RWPE2 (cell line): ENCODE measurements around the gene P2RY4.
A peak's percentile ranks its signal among the peaks of the same experiment; 100 is the strongest.

Experiments used
- ATAC-seq: fragments of 200-7000 bp; cut with Tn5 transposase; 3 replicates; pipeline ENCODE4 v1.9.1; 2021; ENCODE audit warnings: low read depth
- DNase-seq: peaks from one replicate; pipeline ENCODE4 v3.0.0-alpha.2; 2020; ENCODE audit warnings: low spot score
- H3K27ac ChIP-seq: fragments of 450-650 bp; 2 replicates; pipeline ENCODE4 v1.5.1; 2017; ENCODE audit warnings: mild to moderate bottlenecking; ENCODE audit not compliant: poor library complexity, severe bottlenecking
- H3K27me3 ChIP-seq: fragments of 250-450 bp; sonication (Bioruptor Pico); 2 replicates; pipeline ENCODE4 v1.5.1; 2021; ENCODE audit warnings: mild to moderate bottlenecking, moderate library complexity; ENCODE audit not compliant: insufficient read depth, poor library complexity, severe bottlenecking
- H3K36me3 ChIP-seq: fragments of 250-450 bp; sonication (Bioruptor Pico); 2 replicates; pipeline ENCODE4 v1.5.1; 2020; ENCODE audit warnings: low read depth, mild to moderate bottlenecking, moderate library complexity
- H3K4me1 ChIP-seq: fragments of 250-450 bp; sonication (Bioruptor Pico); 2 replicates; pipeline ENCODE4 v1.5.1; 2021; ENCODE audit warnings: mild to moderate bottlenecking, moderate library complexity; ENCODE audit not compliant: insufficient read depth, poor library complexity, severe bottlenecking
- H3K4me3 ChIP-seq: fragments of 250-450 bp; sonication (Bioruptor Pico); 2 replicates; pipeline ENCODE4 v1.5.1; 2021; ENCODE audit warnings: mild to moderate bottlenecking, moderate library complexity; ENCODE audit not compliant: severe bottlenecking
- H3K9me3 ChIP-seq: fragments of 250-450 bp; sonication (Bioruptor Pico); 2 replicates; pipeline ENCODE4 v1.5.1; 2021; ENCODE audit warnings: mild to moderate bottlenecking, moderate library complexity; ENCODE audit not compliant: severe bottlenecking
- TF ChIP-seq, protein P1 (sequence below): fragments of 450-650 bp; IDR thresholded peaks from one replicate; pipeline ENCODE4 v1.5.1; 2017; ENCODE audit warnings: mild to moderate bottlenecking, moderate library complexity; ENCODE audit not compliant: poor library complexity, severe bottlenecking

The P2RY4 gene

DNA sequence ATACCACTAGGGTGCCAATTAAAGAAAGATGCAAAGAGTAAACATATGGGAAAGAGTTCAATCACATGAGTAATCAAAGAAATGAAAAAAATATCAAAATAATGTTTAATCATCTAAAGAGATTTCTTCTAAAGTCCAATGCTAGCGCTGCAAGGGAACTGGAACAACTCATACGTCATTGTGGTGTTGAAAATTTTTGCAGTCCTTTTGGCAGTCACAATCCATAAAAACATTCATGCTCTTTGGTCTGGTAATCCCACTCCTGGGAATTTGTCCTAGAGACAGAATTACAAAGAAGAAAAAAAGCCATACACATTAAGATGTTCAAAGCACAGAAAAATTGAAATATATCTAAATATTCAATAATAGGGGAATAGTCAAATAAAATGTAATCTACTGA lies 4.6 kb downstream of the P2RY4 start:
- Histone ChIP-seq H3K9me3 (no peaks in the 10 kb centered on the region), H3K4me3 (no peak overlapping the region), H3K27ac (no peak overlapping the region), H3K4me1 (peaks cover 29% of the 10 kb centered on the region), H3K27me3 (no peaks in the 10 kb centered on the region), H3K36me3 (no peaks in the 10 kb centered on the region)
- no peak for ATAC-seq
- no peak for DNase-seq
- TF ChIP-seq, protein P1, sequence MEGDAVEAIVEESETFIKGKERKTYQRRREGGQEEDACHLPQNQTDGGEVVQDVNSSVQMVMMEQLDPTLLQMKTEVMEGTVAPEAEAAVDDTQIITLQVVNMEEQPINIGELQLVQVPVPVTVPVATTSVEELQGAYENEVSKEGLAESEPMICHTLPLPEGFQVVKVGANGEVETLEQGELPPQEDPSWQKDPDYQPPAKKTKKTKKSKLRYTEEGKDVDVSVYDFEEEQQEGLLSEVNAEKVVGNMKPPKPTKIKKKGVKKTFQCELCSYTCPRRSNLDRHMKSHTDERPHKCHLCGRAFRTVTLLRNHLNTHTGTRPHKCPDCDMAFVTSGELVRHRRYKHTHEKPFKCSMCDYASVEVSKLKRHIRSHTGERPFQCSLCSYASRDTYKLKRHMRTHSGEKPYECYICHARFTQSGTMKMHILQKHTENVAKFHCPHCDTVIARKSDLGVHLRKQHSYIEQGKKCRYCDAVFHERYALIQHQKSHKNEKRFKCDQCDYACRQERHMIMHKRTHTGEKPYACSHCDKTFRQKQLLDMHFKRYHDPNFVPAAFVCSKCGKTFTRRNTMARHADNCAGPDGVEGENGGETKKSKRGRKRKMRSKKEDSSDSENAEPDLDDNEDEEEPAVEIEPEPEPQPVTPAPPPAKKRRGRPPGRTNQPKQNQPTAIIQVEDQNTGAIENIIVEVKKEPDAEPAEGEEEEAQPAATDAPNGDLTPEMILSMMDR = no peak

DNA sequence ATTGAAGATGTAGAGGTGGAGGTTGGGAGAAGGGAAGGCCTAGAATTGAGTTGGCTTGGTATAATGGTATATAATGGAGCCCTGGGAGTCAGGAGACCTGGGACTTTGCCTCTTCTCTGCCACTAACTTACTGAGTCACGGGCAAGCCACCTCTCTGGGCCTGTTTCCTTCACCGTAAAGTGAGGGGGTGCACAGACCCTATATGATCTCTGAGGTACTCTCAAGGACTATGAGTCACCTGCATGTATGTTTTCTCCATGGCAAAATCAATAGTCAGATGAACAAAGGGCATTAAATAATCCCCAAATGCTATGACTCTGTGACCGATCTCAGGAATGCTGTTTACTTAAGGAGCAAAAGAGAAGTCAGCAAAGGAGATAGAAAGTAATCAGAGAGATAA lies 5.1 kb downstream of the P2RY4 start:
- Histone ChIP-seq H3K9me3 (no peaks in the 10 kb centered on the region), H3K36me3 (no peaks in the 10 kb centered on the region), H3K4me3 (no peak overlapping the region), H3K27ac (peak overlapping the region; percentile 88), H3K27me3 (no peaks in the 10 kb centered on the region), H3K4me1 (peaks cover 29% of the 10 kb centered on the region)
- ATAC-seq (no peak), DNase-seq (no peak)
- TF ChIP-seq, protein P1 = no peak

DNA sequence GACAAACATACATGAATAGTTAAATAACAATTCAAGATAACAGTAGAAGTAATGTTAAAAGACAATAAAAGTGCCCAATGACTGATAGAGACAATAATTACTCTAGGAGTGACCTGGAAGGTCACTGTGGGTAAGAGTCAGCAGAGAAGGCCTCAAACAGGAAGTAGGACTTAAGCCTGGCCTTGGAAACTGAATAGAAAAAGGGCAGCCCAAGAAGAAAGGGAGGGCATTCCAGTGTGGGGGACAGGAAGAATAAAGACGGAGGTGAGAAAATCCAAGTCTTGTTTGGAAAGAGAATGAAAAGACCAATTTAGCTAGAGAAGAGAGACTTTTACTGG lies 6.0 kb downstream of the P2RY4 start:
- peak; percentile 71 for ATAC-seq
- no peaks in the 10 kb centered on the region for H3K27me3 ChIP-seq
- no peaks in the 10 kb centered on the region for H3K9me3 ChIP-seq
- no peak for DNase-seq
- H3K4me3 ChIP-seq = no peak overlapping the region
- H3K36me3 ChIP-seq = no peaks in the 10 kb centered on the region
- peak overlapping the region; percentile 88 for H3K27ac ChIP-seq
- peaks cover 29% of the 10 kb centered on the region for H3K4me1 ChIP-seq
- TF ChIP-seq, protein P1 = no peak

DNA sequence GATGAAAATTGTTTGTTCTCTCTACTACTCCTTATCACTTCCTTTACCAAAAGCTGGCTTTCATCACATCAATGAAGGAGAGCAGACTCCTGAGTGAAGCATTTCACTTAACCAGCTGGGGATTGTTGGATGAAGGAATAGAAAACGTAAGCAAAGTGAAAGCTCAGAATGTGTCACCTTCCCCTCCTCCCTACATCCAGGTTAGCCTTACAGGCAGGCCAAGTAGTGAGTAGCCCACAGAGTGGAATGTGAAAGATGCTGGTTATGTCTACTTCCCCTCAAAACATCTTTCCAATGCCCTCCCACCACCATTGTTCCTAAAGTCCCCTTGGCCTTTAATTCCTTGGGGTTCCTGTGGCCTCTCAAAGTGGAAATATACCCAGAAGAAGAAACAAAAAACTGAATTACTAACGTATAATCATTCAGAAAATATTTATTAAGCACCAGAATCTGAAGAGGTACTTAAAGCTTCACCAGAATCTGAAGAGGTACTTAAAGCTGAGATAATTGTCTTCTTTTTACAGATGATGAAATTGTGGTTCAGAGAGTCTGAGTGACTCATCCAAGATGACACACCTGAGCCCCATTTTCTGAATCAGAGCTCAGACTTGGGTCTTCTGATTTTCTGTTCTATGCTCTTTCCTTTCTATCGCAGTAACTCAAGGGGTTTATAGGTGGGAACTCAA lies 6.5 kb downstream of the P2RY4 start:
- DNase-seq (no peak), ATAC-seq (peak; percentile 75)
- no peaks in the 10 kb centered on the region for H3K9me3 ChIP-seq
- TF ChIP-seq, protein P1 = no peak
- H3K4me3 ChIP-seq = no peak overlapping the region
- H3K27me3 ChIP-seq = no peaks in the 10 kb centered on the region
- H3K36me3 ChIP-seq = no peaks in the 10 kb centered on the region
- H3K4me1 ChIP-seq = peaks cover 29% of the 10 kb centered on the region
- H3K27ac ChIP-seq = peak overlapping the region; percentile 88

DNA sequence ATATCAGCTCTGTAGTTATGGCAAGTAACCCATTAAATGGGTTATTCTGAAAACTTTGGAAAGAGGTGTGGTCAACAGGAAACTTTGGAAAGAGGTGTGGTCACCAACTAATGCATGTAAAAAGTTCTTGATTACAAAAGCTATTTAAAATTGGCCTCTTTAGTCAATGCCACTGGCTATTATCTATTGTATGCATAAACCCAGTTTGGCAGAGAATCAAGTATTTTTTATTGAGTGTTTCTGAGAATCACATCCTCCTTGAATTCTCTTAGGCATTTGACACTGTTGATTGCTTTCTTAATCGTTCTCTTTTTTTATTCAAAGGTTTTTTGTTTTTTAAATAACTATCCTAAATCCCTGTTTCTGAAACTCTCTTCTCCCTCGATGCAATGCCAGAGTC lies 7.5 kb downstream of the P2RY4 start:
- H3K36me3 ChIP-seq = no peaks in the 10 kb centered on the region
- no peaks in the 10 kb centered on the region for H3K9me3 ChIP-seq
- peak overlapping the region; percentile 88 for H3K27ac ChIP-seq
- no peaks in the 10 kb centered on the region for H3K27me3 ChIP-seq
- TF ChIP-seq, protein P1 = no peak
- ATAC-seq (0 out of 3 replicates have a peak, but pooled peaks have one; percentile 35), DNase-seq (no peak)
- peaks cover 29% of the 10 kb centered on the region for H3K4me1 ChIP-seq
- H3K4me3 ChIP-seq = no peak overlapping the region
